ENCODE data around the gene CDH4. TPM values are rescaled to one million over a fixed set of nuclear protein-coding genes. Genes with fewer than 3 reads are reported as not detected.

The CDH4 gene
- total and polyA plus RNA-seq, 2 of the 4 experiments (the other 2 are of a cell fraction): 1.6 to 3.5 TPM

DNA sequence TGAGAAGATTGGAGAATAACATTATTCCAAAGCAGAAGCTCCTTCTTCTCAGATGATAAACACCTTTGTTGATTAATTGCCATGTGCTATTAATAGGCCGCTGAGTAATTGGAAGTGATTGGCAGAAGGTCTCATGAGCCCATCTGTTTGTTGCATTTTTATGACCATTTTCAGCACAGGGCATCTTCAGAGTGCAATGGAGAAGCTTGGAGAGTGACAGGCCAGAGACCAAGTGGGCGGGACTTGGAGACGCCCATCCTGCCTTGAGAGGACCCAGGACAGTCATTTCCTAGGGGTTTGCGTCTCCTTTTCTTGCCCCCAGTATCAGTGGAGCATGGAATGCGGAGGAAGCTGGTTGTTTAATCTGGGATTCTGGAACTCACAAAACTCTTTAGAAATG is 89.5 kb downstream of the CDH4 start:
- no peak overlapping the region for H2AK9ac ChIP-seq (replicated peaks; ENCODE audit: low read depth, low read length, poor library complexity)
- no peak overlapping the region for H3K4ac ChIP-seq (ENCODE audit: low read depth, low read length)
- no peak overlapping the region for H2BK20ac ChIP-seq (ENCODE audit: low read depth, low read length)
- H3K9ac ChIP-seq (ENCODE audit: low read depth, low read length): no peak overlapping the region
- dilution Hi-C loops (cut with HindIII; ENCODE audit: low sequenced_read_pairs, unreplicated experiment): no loop called here
- H3K27ac ChIP-seq (ENCODE audit: insufficient read depth, low read length): no peak overlapping the region
- CTCF ChIA-PET: no interaction called here
- H2BK120ac ChIP-seq (ENCODE audit: low read depth, low read length): no peak overlapping the region
- no peak overlapping the region for H2AFZ ChIP-seq (replicated peaks; ENCODE audit: low read length, poor library complexity)
- H4K8ac ChIP-seq (ENCODE audit: low read depth in 2 of 2, low read length in 2 of 2): no peak overlapping the region
- no peaks in the 10 kb centered on the region; the same call in 1 of the 2 replicates for H3K9me3 ChIP-seq (ENCODE audit: control insufficient read depth, insufficient read depth, low read length)
- H3K4me3 ChIP-seq (ENCODE audit: insufficient read depth, low read depth, low read length): no peak overlapping the region
- DNase-seq (no peak), ATAC-seq (ENCODE audit: low read depth) (no peak)
- intact Hi-C loops (cut with micrococcal nuclease): no loop called here
- no peaks in the 10 kb centered on the region; the same call in 1 of the 2 replicates for H3K9me1 ChIP-seq (ENCODE audit: insufficient read depth, low read length)
- in situ Hi-C loops (cut with MboI; ENCODE audit: low sequenced_read_pairs): no loop called here
- no TSS peak for BruUV-seq (replicated peaks)
- H3K36me3 ChIP-seq (ENCODE audit: control insufficient read depth, insufficient read depth, low read length): no peaks in the 10 kb centered on the region
- no peak overlapping the region for H3K56ac ChIP-seq (ENCODE audit: extremely low read depth, insufficient read depth, low read length)
- H3K79me1 ChIP-seq (ENCODE audit: low read depth in 1 of 2, low read length in 2 of 2): peaks cover 0 to 8% of the 10 kb centered on the region in 2 experiments; a peak in 1 of 4 replicates
- TF ChIP-seq, protein P1, sequence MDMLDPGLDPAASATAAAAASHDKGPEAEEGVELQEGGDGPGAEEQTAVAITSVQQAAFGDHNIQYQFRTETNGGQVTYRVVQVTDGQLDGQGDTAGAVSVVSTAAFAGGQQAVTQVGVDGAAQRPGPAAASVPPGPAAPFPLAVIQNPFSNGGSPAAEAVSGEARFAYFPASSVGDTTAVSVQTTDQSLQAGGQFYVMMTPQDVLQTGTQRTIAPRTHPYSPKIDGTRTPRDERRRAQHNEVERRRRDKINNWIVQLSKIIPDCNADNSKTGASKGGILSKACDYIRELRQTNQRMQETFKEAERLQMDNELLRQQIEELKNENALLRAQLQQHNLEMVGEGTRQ (IDR thresholded peaks at IDR 0.05; ENCODE audit: low read depth, low read length): no peak
- TF ChIP-seq POLR2A (IDR thresholded peaks at IDR 0.05; ENCODE audit: low read depth, low read length) (no peak), CTCF (conservative IDR thresholded peaks at IDR 0.05; ENCODE audit: low read depth, low read length) (no peak), BHLHE40 (IDR thresholded peaks at IDR 0.05; ENCODE audit: low read depth, low read length) (no peak), NFE2L2 (IDR thresholded peaks at IDR 0.05; ENCODE audit: low read depth, low read length) (no peak), SMC3 (IDR thresholded peaks at IDR 0.05; ENCODE audit: low read depth, low read length) (no peak), MXI1 (IDR thresholded peaks at IDR 0.05; ENCODE audit: borderline replicate concordance, low read depth, low read length) (no peak), FOS (IDR thresholded peaks at IDR 0.05; ENCODE audit: low read depth, low read length) (no peak), RFX5 (IDR thresholded peaks at IDR 0.05; ENCODE audit: low read depth, low read length) (no peak), RCOR1 (IDR thresholded peaks at IDR 0.05; ENCODE audit: insufficient replicate concordance, low read length) (no peak), MAZ (IDR thresholded peaks at IDR 0.05; ENCODE audit: borderline replicate concordance, low read depth, low read length) (no peak), ELK1 (IDR thresholded peaks at IDR 0.05; ENCODE audit: borderline replicate concordance, low read depth, low read length) (no peak), CHD1 (IDR thresholded peaks at IDR 0.05; ENCODE audit: low read depth, low read length) (no peak), MAFK (IDR thresholded peaks at IDR 0.05; ENCODE audit: low read depth, low read length) (no peak), RAD21 (IDR thresholded peaks at IDR 0.05; ENCODE audit: low read length) (no peak), CEBPB (IDR thresholded peaks at IDR 0.05; ENCODE audit: low read depth, low read length) (no peak)
- H3K14ac ChIP-seq (replicated peaks; ENCODE audit: low read depth, low read length): no peak overlapping the region
- POLR2A ChIA-PET (ENCODE audit: unreplicated experiment): no interaction called here
- H3K4me1 ChIP-seq (ENCODE audit: control insufficient read depth, insufficient read depth, low read length): no peaks in the 10 kb centered on the region
- H3K18ac ChIP-seq (ENCODE audit: low read depth, low read length): no peak overlapping the region
- no peaks in the 10 kb centered on the region for H3K27me3 ChIP-seq (ENCODE audit: control insufficient read depth, insufficient read depth, low read length)
- H4K20me1 ChIP-seq (ENCODE audit: insufficient read depth, low read length): peaks cover 4% of the 10 kb centered on the region; the same call in 1 of the 2 replicates
- H2BK15ac ChIP-seq (ENCODE audit: low read depth, low read length): no peak overlapping the region
- no peak overlapping the region for H4K5ac ChIP-seq (ENCODE audit: low read depth, low read length)
- no peak overlapping the region for H3K23ac ChIP-seq (ENCODE audit: low read depth, low read length)
- H2AK5ac ChIP-seq (ENCODE audit: low read depth, low read length): no peak overlapping the region
- 100% methylated on average over 3 of the region's 5 CpGs; no CpG with 5 or more reads in 1 of the 2 experiments for WGBS, 2 experiments (ENCODE audit: extremely low coverage in 2 of 2, insufficient read length in 1 of 2)
- no peak overlapping the region for H3K4me2 ChIP-seq (ENCODE audit: low read depth, low read length)
- no peak overlapping the region for H2BK5ac ChIP-seq (ENCODE audit: low read depth, low read length, poor library complexity, severe bottlenecking)
- no peak overlapping the region for H4K91ac ChIP-seq (ENCODE audit: insufficient read depth, low read depth, low read length)

Data from IMR-90 (cell line).